ENCODE measurements around the gene MC1R.
"Not testable (repeated sequence)": the region's sequence is repeated elsewhere in the genome, so short reads cannot be mapped to it uniquely, and the experiment has no call there.

The MC1R gene

DNA sequence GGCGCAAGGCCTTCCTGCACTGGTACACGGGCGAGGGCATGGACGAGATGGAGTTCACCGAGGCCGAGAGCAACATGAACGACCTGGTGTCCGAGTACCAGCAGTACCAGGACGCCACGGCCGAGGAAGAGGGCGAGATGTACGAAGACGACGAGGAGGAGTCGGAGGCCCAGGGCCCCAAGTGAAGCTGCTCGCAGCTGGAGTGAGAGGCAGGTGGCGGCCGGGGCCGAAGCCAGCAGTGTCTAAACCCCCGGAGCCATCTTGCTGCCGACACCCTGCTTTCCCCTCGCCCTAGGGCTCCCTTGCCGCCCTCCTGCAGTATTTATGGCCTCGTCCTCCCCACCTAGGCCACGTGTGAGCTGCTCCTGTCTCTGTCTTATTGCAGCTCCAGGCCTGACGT lies 17.0 kb downstream of the MC1R start:
- not testable (repeated sequence) for DNase-seq

DNA sequence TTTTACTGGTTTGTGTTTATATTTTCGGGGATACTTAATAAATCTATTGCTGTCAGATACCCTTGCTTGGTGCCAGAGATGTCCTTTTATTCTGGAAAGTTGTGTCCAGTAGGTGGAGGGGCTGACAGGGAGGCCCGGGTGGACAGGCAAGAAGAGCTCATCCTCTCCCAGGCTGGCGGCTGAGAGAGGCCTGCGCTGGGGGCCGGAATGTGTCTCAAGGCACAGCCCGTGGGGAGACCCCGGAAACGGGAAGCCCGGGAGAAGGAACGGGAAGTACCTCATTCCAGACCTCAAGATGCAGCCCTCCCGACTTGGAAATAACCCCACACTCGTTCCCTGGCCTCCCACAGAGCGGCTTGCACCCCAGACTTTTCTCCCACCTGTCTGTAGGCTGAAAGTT lies 17.4 kb downstream of the MC1R start:
- no peak for DNase-seq

DNA sequence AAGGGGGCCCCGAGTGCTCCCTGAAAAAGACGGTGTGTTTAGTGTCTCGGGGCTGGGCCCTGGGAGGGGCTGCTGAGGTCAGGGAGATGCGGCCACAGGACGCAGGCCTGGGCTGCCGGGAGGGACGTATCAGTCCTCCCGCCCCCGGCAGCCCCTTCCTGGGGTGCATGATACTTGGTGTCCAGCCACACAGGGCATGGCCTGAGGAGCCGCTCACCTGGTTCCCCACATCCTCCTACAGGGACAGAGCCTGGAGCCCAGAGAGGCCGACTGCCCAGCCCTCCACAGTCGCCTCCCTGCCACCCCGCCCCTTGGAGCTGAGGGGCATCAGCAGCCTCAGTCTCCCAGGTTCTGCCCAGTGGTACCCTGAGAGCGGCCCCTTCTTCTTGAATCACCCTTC lies 17.8 kb downstream of the MC1R start:
- DNase-seq = no peak

DNA sequence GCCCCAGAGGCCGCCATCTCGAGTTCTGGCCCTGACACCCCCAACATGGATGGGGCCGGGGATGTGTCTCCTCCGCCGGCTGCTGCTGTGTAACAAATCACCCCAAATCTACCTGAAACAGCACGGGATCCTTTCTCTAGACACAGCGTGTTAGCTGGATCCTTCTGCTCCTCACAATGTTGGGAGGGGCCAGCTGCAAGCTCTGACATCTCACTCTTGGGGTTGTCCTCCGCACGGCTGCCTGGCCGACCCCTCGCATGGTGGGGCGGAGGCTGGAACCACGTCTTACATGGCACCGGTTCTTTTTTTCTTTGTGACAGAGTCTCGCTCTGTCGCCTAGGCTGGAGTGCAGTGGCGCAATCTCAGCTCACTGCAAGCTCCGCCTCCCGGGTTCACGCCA lies 18.3 kb downstream of the MC1R start:
- no peak for DNase-seq

DNA sequence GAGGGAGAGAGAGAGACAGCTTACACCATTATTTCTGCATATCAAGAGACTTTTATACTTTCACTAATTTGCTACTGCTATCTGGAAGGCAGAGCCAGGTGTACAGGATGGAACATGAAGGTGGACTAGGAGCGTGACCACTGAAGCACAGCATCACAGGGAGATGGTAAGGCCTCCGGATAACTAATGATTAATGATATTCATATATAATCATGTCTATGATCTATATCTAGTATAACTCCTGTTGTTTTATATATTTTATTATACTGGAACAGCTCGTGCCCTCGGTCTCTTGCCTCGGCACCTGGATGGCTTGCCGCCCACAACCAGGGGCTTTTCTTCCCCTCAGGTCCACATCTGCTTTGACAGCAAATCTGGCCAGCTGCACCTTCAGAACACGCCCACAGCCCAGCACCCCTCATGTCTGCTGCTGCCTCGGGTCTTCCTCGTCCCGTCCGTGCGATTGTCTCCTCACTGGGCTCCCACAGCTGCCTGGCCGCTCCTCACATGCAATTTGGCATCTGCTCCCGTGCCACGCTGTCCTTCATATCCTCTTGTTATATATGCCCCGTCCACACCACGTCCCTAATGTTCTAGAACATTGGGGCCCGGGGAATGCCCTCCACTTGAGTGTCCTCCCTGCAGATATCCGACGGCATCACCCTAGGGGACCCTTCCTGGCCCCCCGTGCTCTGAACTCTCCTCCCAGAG lies 19.7 kb downstream of the MC1R start:
- DNase-seq = no peak

DNA sequence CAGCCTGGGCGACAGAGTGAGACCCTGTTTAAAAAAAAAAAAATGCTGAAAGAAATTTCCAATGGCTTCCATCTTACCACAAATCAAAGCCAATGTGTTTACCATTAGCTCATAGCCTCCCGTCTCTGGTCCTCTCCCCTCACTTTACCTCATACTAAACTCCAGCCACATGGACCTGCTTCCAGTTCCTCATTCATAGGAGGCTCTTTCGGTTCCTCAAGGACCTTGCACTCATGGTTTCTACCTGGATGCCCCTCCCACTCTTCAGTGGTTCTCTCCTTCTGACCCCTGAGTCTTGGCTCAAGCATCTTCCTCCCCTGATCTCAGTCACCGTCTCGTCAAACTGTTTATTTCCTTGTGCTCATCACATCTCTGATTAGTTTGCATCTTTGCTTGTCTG lies 26.1 kb downstream of the MC1R start:
- no peak for DNase-seq

DNA sequence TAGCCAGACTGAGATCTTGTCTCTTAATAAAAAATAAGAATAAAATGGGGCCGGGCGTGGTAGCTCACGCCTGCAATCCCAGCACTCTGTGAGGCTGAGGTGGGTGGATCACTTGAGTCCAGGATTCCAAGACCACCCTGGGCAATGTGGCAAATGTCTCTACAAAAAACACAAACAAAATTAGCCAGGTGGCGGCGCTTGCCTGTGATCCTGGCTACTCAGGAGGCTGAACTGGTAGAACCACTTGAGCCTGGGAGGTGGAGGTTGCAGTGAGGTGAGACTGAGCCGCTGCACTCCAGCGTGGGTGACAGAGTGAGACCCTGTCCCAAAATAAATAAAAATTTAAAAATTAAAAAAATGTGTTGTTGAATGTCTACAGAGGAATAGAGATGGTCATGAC lies 27.0 kb downstream of the MC1R start:
- DNase-seq = no peak

DNA sequence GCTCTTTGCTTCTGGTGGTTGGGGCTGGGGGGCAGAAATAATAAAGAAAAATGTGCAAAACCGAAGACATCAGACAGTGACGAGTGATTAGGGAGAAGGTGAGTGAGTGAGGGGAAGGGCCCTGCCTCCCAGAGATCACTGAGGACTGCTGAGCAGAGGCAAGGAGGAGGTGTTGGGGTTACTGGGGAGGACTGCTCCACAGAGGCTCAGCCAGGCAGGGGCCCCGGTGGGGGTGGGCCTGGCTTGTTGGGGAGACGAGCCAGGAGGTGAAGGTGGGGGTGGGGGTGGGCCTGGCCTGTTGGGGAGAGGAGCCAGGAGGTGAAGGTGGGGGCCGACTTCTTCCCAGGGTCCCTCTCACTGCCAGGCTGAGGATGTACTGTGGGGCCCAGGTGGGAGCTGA lies 27.9 kb downstream of the MC1R start:
- DNase-seq = no peak

DNA sequence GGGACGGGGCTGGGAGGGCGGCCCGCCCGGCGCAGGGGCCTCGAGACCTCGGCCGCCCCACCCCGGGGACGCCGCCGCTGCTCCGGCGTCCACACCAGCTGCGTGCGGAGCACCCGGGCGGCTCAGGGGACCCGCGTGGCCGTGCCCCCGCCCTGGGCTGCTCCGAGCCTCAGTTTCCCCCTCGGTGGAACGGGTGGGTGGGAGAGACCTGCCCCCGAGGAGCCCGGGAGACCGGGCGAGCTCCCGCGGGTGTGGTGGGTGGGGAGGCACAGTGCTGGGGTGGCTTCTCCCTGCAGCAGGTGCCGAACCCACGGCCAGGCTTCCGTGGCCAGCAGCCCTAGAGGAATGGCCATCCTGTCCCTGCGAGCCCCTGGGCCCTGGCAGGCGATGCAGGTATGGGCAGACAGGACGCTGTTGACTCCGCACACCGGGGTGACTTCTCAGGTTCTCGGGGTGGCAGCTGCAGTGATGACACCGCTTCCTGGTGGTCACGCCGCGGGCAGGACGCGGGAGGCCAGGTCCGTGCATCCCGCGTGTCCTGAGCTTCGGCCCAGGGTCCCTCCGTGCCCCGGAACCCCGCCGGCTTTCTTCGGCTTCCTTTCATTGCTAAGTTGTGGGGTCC lies 30.6 kb downstream of the MC1R start:
- peak in 1 of 4 experiments; percentile 39 for DNase-seq

DNA sequence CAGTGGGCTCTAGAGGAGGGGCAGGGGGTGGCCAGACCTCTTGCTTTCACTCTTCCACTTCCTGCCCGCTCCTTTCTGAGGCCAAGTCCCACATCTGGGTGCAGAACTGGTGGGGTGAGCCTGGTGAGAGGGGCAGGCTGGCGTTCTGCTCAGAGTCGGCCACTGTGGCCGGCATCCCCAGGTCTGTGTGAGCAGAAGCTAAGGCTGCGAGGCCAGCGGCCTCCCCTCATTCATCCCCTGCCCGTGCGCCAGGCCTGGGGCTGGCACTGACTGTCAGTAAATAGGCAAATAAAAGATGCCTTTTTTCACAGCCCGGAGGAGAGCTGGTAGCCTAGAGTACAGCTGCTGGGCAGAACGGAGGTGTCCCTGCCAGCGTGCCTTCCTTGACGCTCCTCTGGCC lies 31.1 kb downstream of the MC1R start:
- no peak for DNase-seq

DNA sequence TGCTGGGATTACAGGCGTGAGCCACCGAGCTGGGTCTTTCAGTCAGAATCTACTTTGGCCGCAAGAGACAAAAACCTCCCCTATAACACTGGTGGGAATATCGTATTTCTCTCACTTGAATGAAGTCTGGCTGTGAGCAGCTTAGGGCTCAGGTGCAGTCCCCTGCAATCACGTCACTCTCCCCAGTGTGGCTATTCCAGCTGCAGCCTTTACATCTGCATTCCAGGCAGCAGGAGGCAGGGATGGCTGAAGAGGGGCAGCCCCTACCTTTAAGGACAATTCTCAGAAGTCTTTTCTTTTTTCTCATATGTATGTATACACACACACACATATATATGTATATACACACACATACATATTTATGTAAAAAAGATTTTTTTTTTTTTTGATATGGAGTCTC lies 32.8 kb downstream of the MC1R start:
- no peak for DNase-seq

DNA sequence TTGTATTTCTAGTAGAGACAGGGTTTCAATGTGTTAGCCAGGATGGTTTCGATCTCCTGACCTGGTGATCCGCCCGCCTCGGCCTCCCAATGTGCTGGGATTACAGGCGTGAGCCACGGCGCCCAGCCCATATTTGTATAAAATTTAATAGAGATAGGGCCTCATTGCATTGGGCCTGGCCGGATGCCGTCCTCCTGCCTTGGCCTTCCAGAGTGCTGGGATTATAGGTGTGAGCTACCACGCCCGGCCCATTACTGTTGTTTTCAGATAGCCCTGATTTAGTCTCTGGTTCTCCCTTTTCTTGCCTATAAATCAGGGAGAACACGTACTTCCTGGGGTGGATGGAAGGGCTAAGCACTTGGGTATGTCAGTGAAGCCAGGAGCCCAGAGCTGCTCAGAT lies 33.4 kb downstream of the MC1R start:
- no peak for DNase-seq

DNA sequence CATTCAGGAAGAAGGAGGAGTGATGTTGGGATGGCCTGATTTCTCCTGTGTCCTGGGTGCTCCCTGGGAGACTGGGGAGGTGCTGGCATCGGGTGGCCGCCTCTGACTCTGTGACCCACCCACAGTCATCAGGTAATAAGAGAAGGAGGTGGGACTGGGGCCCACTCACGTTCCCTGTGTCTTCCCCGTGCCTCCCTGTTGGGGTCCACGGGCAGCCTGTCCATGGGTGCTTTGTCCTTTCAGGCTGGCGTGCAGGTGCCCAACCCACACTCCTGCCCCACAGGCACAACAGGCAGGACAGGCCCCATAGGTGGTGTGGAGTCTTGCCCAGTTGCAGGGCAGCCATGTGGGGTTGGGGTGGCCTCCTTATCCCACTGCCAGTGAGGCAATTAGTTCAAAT lies 33.9 kb downstream of the MC1R start:
- no peak for DNase-seq

DNA sequence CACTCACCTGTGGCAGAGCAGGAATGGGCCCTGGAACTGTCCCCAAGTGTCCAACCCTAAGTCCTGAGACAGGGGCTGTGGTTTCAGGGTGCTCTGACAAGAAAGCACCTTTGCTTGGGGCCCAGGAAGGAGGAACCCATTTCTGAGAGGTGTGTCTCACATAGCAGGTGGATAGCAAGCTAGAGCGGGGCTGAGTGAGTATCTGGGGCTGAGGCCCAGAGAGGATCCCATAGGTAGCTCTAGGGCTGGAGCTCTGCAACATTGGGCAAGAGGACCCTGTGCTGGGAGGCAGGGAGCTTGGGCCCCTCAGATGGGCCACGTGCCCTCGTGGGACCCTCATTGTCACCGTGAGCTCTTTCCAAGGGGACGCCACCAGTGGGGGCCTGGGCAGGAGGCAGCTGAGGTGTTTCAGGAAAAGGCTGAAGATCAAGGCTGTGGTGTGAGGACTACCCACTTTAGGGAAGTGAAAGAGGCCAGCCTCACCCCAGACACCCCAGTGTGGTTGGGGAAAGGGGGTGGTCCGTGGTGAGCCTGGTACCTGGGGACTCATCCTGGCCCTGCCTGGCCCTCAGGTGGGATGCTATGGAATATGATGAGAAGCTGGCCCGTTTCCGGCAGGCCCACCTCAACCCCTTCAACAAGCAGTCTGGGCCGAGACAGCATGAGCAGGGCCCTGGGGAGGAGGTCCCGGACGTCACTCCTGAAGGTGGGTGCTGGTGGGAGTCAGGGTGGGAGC lies 35.2 kb downstream of the MC1R start:
- no peak for DNase-seq

DNA sequence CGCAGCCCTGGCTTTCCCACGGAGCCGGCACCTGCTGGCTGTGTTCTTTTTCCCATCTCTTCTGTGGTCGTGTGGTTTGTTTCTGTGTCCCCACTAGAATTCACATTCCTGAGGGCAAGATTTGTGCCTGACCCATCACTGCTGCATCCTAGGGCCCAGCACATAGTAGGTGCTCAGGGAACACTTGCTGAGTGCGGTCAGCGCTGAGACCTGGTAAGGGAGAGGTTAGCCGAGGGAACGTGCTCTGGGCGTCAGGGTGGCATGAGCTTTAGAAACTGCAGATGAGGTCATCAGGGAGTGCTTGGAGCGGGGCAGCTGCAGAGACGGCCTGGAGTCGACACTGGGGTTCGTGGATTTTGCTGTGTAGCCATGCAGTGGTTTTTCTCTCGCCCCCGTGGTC lies 35.8 kb downstream of the MC1R start:
- DNase-seq = no peak

DNA sequence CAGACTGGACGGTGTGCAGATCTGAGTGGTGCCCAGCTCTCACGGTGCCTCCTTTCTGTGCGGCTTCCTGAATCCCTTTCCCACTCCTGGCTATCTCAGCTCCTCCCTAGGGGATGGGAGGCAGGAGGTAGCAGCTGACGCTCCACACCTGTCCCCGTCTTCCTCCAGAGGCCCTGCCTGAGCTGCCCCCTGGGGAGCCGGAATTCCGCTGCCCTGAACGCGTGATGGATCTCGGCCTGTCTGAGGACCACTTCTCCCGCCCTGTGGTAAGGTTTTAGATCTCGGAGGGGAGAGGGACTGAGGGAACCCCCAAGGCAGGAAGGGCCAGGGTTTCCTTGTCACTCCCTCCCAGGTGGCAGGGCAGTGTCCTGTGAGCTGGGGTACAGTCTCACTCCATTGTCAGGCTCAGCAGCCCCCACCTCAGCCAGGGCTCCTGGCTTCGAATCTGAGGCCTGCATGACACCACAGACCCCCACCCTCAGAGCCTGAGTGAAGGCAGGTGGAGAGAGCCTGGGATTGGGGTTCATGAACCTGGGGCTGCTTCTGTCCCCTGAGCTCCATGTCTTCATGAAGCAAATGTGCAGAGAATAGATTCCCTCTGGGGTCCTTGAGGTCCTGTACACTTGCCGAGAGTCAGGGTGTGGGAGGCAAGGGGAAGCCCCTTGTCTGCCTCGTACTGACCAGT lies 36.5 kb downstream of the MC1R start:
- DNase-seq = no peak

DNA sequence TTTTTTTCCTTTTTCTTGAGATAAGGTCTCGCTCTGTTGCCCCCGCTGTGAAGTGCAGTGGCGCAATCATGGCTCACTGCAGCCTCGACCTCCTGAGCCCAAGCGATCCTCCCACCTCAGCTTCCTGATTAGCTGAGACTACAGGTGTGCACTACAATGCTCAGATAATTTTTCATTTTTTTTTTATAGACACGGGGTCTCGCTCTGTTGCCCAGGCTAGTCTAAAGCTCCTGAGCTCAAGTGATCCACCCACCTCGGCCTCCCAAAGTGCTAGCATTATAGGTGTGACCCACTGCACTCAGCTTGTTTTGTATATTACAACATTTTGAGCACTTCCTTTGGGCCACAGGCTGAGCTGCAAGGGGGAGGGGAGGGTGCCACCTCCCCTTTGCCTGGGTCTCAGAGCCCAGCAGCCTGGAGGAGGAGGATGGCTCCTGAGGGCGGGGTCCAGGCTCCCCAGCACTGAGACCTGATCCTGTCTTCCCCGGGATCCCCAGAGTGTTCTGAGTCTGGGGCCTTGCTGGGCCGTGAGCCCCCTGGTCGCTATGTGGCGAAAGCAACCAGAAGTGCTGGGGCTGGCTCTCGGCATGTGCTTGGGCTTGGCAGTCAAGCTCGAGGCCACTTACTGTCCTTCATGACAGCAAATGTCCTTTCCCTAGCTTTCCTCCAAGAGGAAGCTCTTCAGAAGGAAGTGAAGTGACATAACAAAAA lies 38.0 kb downstream of the MC1R start:
- DNase-seq = peak; percentile 62 to 89 (median 84)

DNA sequence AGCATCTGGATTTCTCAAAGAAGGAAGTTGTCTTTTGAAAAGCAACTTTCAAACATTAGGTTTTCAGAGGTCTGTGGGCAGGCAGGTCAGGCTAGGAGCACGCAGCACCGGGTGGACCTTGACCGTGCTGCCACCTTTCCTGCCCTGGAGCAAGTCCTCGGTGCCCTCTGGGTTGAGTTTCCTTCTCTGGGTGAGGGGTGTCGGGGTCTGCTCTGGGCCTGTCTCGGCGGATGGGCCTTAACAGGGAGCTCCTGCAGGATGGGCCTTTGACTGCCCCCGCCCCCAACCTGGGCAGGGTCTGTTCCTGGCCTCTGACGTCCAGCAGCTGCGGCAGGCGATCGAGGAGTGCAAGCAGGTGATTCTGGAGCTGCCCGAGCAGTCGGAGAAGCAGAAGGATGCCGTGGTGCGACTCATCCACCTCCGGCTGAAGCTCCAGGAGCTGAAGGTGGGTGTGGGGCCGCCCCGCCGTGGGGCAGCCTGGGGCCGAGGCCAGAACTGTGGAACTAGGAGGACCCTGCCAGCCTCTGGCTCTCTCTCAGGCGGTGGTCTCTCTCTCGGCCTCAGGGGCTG lies 38.6 kb downstream of the MC1R start:
- peak; percentile 9 to 49 (median 24) for DNase-seq

DNA sequence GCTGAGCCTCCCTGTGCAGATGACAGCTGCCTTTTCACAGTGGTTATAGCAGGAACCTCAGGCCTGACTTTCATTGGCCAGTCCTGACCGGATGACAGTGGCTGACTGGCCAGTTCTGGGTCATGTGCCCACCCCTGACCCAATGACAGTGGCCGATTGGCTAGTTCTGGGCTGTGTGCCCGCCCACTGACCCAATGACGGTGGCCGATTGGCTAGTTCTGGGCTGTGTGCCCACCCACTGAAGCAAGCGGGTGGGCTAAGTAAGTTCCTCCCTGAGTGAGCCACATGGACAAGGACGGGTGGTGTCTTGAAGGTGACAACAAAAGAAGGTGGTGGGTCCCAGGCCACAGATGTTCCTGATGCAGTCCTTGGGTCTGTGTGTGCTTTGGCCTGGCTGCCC lies 39.4 kb downstream of the MC1R start:
- peak; percentile 74 to 87 (median 83) for DNase-seq

DNA sequence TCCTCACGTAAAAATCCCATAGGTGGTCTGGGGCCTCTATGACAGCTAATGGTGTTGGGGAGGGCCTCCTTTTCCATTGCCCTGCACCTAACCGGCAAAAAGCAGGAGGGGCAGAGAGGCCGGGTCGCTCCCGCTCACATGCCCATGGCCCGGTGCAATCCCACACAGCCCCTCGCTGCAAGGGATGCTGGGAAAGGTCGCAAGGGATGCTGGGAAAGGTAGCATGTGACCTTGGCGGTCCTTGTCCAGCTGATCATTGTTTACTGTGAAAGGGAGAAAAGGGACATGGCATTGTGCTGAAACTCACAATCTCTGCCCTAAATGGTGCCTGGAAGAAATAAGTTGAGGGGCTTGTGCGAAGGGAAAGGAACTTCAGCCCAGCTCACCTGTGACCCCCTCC lies 39.9 kb downstream of the MC1R start:
- DNase-seq = no peak

DNA sequence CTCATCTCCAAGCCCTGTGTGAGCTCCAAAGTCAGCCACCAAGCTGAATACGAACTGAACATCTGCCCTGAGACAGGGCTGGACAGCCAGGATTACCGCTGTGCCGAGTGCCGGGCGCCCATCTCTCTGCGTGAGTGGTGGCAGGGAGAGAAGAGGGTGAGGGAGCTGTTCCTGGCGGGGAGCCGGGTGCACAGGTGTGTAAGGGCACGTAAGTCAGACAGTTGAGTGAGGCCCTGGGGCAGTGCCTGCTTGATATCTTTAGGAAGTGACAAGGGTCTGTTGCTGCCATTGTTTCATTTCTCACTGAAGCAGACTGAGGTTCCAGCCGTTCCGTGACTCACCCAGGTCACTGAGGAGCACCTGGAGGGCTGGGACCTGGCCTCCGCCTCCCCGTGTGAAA lies 42.3 kb downstream of the MC1R start:
- DNase-seq = no peak

DNA sequence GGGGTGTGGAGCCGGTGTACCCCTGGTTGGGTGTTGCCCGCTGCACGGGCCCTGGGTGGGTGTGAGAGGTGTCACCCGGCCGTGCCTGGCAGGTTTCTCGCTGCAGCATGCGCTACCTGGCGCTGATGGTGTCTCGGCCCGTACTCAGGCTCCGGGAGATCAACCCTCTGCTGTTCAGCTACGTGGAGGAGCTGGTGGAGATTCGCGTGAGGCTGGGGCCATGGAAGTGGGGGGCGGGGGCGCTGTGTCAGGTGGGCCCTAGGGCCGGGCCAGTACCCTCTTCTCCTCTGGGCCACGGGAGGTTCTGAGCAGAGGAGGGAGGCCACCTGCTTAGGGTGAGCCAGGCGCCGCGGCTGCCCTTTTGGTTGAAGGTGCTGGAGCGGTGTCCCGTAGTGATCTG lies 43.3 kb downstream of the MC1R start:
- DNase-seq = no peak

Data from suppressor macrophage (primary cell).